ENCODE results near the gene SNTG2.
"Not testable (repeated sequence)": the region's sequence is repeated elsewhere in the genome, so short reads cannot be mapped to it uniquely, and the experiment has no call there.

SNTG2 gene

GRCh38 chr2:1208522-1208921 lies 257.9 kb downstream of the SNTG2 start:
- DNase-seq = no peak

DNA sequence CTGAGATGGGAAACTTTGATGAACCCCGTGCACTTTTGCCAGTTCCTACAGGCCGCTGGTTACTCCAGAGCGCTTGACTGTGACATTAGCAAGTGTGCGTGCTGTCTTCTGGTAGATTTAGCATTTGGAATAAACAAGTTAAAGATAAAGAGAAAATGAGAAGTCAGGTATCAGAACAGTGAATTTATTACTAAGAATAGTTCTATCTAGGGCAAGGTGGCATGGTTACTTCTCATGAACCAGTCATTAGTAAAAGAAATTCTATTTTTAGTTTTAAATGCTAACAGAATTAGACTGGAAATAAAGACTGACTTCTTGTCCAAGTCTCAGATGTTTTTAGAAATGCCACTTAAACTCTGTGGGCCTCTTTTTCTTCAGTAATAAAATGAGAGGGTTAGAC lies 258.6 kb downstream of the SNTG2 start:
- DNase-seq = no peak

DNA sequence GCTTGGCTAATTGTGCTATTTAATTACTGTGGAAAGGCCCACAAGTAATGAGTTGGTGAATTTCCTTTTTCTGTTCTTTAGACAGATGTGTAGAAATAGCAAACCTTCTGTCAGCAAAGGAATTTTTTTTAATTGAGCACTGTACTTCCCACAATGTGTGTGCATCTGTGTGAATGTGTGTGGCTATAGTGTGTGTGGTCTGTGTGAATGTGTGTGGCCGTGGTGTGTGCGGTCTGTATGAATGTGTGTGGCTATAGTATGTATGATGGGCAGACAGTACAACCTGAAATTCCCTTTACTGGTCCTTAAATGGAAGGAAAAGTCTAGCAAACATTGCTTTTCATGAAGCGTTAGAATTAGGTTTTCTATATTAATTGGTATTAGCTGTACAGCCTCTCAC lies 259.1 kb downstream of the SNTG2 start:
- no peak for DNase-seq

GRCh38 chr2:1210352-1210751 lies 259.7 kb downstream of the SNTG2 start:
- no peak for DNase-seq

DNA sequence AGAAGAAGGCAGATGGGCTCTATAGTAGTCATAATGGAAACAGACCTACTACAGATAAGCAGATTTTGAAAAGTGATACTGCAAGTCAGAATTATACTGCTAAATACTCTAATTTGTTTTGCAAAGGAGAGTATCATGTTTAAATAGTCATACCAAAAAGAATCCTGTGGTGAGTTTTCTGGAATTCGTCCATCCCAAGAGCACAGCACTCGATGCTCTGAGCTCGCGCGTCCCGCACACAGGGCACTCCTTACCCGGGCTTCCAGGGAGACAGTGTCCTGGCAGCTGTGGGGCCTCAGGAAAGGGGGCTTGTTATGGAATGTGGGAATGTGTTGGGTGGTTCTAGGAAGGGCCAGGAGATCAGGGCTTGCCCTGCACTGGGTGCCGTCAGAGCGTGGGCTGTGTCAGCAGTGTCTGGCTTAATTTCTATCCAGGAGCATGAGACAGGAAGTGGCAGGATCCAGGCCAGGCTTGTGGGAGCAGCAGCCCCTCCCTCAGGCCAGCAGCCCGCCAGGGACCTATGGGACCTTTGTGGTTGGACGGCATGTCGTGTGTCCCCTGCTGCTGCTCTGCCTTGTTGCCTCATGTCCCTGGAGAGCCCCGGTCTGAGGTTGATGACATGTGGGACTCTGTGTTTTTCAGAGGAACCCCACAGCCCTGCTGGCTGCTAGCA lies 269.4 kb downstream of the SNTG2 start:
- DNase-seq = no peak

- no peak for DNase-seq
Measured at GRCh38 chr2:1222056-1222455, 271.4 kb downstream of the SNTG2 start.

GRCh38 chr2:1223791-1224190 lies 273.1 kb downstream of the SNTG2 start:
- no peak for DNase-seq

DNA sequence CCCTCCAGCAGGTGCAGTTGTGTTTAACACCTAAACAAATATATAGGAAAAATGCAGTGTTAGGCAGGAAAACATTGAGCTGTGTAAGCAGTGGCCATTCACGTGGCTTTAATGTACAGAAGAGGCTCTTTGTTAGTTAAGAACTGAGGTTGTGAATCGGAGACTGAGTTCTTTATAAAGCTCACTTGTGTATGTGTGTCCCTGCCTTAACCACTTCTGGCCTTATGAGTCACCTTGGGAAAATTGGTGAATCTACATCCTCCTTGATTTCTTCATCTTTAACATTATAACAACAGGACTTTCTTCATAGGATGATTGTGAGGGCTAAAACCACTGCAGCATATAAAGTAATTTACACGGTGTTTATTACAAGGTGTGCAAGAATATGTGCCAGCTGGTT lies 274.3 kb downstream of the SNTG2 start:
- DNase-seq = no peak

- DNase-seq = no peak
Measured at GRCh38 chr2:1226766-1227165, 276.1 kb downstream of the SNTG2 start.

GRCh38 chr2:1227274-1227900 lies 276.7 kb downstream of the SNTG2 start:
- no peak for DNase-seq

- not testable (repeated sequence) for DNase-seq
Measured at GRCh38 chr2:1229596-1229995, 278.9 kb downstream of the SNTG2 start.

DNA sequence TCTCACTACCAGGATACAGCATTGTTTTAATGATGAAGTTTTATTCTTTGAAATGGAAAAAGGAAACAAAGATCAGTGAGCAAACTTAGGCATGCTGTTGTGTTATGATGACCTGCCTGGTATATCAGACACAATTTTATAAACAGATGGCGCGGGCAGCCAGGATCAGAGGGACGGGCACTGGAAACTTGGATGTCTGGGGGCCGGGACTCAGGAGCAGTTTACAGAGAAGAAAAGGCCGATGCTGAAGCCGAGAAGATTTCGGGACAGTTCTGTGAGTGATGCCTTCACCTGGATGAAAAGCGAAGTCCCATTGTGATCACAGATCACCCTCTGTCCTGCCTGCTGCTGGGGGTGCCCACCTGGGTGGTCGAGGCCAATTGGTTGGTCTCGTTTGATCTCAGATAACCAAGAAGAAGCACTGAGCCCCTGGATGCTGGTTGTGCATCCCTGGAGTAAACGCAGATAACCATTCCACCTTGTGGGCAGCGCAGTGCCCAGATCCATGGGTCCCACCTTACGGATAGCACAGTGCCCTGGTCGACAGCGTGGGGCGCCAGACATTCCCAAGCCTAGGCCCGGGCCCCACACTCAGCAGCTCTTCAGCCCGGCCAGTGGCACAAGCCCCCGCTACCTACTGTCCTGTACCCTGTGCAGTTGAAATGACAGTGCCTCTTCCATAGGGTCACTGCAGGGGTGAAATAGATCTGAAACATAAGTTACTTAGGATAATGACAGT lies 279.7 kb downstream of the SNTG2 start:
- DNase-seq = no peak

- DNase-seq = no peak
Measured at GRCh38 chr2:1231466-1232063, 280.9 kb downstream of the SNTG2 start.

DNA sequence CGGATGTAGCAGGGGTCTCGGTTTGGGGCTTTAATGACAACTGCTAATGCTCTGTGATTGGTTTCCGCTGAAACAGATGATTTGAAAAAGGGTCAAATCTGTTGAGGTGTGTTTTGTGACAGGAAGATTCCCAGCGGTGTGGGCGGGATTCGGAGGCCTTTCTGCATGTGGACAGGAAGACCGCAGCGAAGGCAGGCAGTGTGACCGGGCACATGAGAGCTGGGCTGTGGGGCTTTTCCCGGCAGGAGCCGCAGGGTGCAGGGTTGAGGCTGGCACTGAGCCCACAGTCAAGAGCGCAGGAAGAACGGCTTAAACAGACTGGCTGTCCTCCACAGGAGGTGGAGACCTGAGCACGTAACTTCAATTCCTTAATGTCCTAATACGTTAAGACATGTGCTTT lies 282.6 kb downstream of the SNTG2 start:
- DNase-seq = no peak

- DNase-seq = no peak
Measured at GRCh38 chr2:1234731-1235308, 284.2 kb downstream of the SNTG2 start.

- DNase-seq = no peak
Measured at GRCh38 chr2:1235806-1236205, 285.2 kb downstream of the SNTG2 start.

- no peak for DNase-seq
Measured at GRCh38 chr2:1236606-1237005, 286.0 kb downstream of the SNTG2 start.

GRCh38 chr2:1237783-1238182 lies 287.1 kb downstream of the SNTG2 start:
- DNase-seq = no peak

DNA sequence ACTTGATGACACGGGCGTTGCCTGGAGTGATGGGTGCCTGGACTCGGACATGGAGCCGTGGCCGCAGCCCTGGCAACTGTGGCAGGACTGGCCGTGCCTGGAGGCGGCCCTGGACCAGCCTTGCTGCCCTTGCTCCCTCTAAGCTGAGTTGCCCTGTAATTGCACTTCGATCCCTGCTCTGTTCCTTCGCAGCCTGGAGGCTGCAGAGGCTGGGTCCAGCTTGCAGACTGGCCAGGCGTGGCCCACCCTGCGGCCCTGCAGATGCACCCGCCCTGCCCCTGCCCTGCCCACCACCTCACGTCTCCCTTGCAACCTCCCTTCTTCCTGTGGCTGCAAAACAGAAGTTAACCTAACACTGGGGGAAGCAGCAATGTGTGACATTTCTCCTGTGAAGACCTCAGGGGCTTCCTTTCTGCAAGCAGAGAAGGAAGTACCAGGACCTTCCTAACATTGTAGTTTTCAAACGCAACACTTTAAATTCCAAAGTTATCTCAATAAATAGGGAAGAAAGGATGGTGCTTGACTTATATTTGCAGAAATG lies 288.0 kb downstream of the SNTG2 start:
- no peak for DNase-seq

- no peak for DNase-seq
Measured at GRCh38 chr2:1245193-1245592, 294.5 kb downstream of the SNTG2 start.

DNA sequence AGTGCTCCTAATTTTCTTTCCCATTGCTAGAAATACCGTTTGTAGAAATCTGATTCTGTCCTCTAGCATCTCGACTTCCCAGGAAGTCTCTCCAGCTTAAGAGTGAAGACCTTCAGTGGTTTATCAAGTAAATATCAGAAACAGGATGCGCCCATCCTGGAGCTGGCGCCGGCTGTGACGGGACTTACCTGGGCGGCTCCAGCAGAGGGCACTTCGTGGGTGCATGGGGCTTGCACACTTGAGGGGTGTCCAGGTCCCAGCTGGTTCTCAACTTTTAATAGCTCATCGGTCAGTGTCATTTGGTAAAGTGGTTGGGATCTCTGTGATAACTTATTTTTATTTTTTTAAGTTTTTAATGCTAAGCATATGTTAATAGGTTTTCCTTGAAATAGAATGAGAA lies 295.6 kb downstream of the SNTG2 start:
- no peak for DNase-seq

DNA sequence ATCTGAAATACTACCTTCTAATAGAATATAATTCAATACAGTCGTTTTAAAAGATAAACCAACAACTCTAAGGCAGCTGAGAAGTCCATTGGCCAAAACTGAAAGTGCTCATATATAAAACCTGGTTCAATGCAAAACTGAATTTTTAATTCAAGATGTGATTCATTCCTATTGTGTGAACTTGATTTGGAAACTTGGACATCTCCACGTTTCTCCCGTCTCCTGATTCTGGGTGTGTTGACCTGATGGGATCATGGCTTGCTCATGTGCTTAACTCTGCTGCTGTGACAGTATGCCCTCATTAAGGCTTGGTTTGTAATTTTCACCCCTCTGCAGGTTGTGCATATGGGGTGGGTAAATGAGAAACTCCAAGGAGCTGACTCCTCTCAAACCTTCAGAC lies 296.3 kb downstream of the SNTG2 start:
- no peak for DNase-seq

GRCh38 chr2:1248187-1248586 lies 297.5 kb downstream of the SNTG2 start:
- no peak for DNase-seq
